Skeletal muscle cell (primary cell): ENCODE data around the gene GRAMD2B.
A peak's percentile ranks its signal among the peaks of the same experiment; 100 is the strongest.
"Not testable (repeated sequence)": the region's sequence is repeated elsewhere in the genome, so short reads cannot be mapped to it uniquely, and the experiment has no call there.

Experiments
- DNase-seq: peaks from one replicate; pipeline ENCODE4 v3.0.0-alpha.2; 2010; ENCODE audit warnings: low read depth
- H3K4me3 ChIP-seq: 2 replicates; pipeline ENCODE4 v1.5.1; 2011; ENCODE audit warnings: low read depth, mild to moderate bottlenecking, control low read depth, low read length, moderate library complexity

Gene GRAMD2B

DNA sequence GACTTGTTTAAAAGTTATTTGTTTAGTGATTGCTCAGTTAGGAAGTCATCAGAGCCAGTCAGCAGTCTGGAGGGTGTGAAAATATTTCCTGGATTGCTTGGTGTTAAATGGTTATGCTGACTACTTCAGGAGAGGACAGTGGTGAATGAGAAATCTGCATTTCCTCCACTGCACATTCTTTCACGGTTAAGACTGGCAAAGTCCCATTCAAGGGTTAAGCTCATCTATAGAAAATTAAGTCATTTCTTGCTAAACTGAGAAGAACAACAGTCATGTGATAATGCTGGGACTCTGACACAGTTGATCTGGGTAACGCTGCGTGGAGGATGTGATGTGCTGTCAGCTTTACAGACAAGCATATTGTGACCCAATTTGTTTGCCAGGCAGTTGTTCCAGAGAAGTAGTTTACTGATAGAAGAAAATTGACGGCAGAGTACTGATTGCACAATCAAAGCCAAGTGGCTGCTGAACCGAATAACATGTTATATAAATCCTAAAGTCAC, 80.4 kb downstream of the GRAMD2B start:
- DNase-seq, result no peak
- no peak overlapping the region for H3K4me3 ChIP-seq

DNA sequence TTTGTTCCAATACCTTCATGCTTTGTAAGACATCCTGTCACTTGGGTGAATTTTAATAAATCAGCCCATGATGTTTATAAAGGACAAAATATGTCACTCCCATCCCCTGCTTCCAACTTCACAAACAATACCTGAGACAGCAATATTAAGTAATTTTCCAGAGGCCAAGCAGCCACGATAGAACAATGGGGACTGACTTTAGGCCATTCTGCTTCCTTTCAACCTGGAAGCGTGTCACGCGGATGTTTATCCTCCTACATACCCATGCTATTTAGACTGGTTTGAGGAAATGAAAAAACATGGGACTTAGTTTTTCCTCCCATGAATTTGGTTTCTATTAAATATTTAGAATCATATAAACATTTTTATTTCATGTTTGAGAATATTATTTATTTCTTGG, 82.9 kb downstream of the GRAMD2B start:
- H3K4me3 ChIP-seq, result no peak overlapping the region
- DNase-seq, result no peak

DNA sequence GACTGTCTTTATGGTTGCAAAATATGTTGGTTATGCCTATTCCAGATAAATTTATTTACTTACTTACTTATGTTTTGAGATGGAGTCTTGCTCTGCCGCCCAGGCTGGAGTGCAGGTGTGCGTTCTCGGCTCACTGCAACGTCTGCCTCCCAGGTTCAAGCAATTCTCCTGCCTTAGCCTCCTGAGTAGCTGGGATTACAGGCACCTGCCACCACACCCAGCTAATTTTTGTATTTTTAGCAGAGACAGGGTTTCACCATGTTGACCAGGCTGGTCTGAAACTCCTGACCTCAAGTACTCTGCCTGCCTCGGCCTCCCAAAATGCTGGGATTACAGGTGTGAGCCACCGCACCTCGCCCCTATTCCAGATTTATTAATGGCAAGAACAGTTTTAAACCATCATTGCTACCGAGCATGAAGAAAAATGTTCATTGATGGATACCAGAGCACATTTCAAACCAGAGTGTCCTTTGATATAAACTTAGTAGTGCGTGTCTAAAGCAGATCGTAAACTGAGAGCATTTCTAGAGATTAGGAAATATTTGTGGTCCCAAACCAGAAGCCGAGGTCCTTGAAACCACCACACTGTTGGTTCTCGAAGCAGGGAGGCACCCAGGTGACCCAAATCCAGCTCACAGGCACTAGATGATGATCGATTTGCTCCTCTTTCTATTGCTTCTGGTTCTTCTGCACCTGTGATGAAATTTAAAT, 85.2 kb downstream of the GRAMD2B start:
- DNase-seq, result no peak
- H3K4me3 ChIP-seq, result no peak overlapping the region

DNA sequence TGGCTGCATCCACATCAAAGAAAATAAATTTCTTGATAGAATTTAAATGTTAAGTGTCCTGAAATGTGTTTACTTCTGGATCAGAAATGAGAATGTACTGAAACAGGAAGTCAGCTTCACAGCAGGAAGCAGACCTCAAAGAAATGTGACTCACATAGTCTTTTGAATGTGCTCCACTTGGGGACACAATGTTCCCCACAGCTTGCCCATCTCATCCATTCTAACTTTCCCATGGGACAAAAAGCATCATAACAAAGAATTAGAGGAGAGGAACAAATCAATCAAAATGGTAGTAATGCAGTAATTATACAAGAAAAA, 85.7 kb downstream of the GRAMD2B start:
- H3K4me3 ChIP-seq, result no peak overlapping the region
- DNase-seq, result peak; percentile 71

DNA sequence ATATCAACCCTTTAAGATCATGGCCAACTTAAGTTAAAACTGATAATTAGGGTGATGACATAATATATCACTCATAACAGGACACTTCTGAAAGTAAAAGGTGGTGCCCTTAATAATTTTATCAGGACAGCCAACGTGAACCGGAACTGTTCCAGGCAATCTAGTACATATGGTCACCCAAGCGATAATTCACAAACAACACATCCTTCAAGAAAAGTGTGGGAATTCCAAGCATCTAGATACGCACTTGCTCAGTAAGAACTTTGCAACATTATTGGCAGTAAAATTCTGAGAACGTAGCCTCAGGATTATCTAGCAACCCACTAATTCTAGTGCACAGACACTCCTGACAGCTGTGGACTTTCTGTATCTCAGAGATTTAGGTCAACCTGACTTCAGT, 86.1 kb downstream of the GRAMD2B start:
- no peak for DNase-seq
- H3K4me3 ChIP-seq, result no peak overlapping the region

DNA sequence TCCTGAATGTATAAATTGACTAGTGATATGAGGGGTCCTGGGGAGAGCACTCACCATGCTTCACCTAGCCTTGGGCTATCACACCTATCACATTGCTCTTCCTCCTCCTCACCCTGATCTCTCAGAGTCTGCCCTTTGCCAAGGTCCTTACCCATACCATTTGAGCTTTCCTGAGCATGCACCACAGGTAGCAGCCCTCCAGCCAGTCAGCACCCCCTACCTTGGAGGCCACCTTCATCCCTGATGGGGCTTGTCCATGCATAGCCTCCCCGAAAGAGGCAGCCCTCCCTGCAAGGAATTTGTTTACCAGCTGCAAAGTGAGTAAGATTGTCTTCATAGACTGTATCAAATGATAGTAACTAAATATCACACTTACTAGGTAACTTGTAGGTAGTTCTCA, 88.8 kb downstream of the GRAMD2B start:
- DNase-seq, result no peak
- no peak overlapping the region for H3K4me3 ChIP-seq

DNA sequence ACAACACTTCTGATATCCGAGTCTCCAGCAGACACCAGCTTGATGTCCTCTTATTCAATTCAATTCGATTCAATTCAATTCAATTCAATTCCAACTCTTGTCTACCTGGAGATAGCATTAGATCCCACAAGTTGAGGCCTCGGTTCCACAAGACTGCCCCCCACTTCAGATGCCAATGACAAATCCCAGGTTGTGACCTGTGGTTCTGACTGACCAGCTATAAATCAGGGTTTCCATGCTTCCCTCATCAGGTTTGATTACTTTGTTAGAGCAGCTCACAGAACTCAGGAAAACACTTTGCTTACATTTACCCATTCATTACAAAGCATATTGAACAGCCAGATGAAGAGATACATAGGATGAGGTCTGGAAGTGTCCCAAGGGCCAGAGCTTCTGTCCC, 89.2 kb downstream of the GRAMD2B start:
- DNase-seq, result no peak
- no peak overlapping the region for H3K4me3 ChIP-seq

DNA sequence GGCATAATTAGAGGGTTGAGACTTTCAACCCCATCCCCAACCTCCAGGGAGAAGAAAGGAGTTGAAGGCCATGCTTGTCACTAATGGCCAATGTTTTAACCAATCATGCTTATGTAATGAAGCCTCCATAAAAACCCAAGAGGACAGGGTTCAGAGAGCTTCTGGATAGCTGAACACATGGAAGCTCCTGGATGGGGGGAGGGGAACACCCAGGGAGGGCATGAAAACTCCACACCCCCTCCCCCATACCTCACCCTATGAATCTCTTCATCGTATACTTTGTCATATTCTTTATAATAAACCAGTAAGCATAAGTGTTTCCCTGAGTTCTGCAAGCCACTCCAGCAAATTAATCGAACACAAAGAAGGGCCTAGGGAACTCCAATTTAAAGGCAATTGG, 90.1 kb downstream of the GRAMD2B start:
- H3K4me3 ChIP-seq, result no peak overlapping the region
- DNase-seq, result no peak

DNA sequence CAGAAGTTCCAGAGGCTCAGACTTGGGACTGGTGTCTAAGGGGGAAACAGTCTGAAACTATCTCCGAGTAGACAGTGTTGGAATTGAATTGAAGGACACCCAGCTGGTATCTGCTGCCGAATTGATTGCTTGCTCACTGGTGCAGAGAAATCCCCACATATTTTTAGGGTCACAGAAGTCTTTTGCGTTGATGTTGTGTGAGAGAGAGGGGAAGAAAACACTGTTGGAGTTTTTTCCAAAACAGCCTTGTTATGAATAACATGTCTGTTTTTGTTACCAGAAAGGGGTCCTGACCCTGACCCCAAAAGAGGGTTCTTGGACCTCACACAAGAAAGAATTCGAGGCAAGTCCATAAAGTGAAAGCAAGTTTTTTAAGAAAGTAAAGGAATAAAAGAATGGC, 90.5 kb downstream of the GRAMD2B start:
- no peak for DNase-seq
- no peak overlapping the region for H3K4me3 ChIP-seq

DNA sequence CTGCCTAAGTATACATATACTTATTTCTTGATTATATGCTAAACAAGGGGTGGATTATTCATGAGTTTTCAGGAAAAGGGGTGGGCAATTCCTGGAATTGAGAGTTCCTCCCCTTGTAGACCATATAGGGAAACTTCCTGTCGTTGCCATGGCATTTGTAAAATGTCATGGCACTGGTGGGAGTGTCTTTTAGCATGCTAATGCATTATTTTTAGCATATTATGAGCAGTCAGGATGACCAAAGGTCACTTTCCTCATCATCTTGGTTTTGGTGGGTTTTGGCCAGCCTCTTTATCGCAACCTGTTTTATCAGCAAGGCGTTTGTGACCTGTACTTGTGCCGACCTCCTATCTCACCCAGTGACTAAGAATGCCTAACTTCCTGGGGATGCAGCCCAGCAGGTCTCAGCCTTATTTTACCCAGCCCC, 90.9 kb downstream of the GRAMD2B start:
- DNase-seq, result no peak
- H3K4me3 ChIP-seq, result no peak overlapping the region

DNA sequence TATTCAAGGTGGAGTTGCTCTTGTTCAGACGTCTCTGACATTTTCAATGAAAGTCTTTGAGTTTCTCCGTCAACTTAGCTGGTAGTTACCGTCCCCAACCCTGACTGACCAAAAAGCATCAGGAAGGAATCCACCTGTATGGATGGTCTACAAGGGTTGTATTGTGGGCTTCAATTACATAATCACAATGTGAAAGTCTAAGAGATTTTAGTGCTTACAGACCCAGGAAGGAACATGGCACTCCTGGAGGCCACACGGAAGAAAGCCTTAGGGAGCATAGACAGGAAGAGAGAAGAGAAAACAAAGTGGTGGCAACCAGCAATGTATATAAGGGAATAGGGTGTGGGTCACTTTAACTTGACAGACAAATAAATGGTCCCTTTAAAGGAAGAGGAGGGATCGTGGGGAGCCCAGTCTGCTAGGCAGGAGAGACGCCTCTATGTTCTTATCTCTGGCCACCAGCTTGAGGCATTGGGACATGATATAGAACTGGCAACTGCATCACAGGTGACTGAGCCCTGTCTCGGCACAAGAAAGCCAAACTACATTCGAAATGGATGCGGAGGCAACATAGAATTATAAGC, 91.4 kb downstream of the GRAMD2B start:
- H3K4me3 ChIP-seq, result no peak overlapping the region
- no peak for DNase-seq

DNA sequence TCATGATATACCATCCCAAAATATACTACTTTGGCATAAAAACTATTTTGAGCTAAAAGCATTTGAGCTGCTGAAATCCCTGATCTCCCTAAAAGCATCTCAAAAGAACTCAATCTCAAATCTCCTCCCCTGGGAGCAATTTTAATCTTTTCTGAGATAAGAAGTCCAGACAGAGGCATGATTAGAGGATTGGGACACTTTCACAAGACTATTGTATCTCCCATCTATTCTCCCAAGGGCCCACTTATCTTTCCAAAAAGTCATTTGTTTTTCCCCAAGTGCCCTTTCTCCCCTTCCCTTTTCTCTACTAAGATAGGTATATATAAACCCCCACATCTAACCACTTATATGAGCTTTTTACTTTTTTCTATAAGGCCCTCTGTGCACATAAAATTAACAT, 92.1 kb downstream of the GRAMD2B start:
- no peak for DNase-seq

DNA sequence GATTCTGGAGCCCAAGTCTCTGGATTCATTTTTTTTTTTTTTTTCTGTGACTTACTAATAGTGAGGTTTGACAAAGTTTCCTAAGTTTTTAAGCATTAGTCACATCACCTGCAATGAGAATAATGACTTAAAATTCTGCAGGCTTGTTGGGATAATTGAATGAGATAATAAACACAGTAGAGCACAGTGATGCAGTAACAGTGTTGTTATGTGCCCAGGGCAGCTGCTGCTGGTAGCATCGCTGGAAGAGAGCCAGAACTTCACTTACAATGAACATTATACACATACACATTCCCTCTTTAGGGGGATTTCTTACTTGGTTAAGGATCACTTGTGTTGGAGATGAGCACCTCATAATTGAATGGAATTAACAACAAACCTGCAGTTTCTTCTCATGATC, 92.9 kb downstream of the GRAMD2B start:
- DNase-seq, result no peak
- H3K4me3 ChIP-seq, result no peak overlapping the region

More for the DNA sequence above, 92.1 kb downstream of the GRAMD2B start:
- H3K4me3 ChIP-seq, result no peak overlapping the region

DNA sequence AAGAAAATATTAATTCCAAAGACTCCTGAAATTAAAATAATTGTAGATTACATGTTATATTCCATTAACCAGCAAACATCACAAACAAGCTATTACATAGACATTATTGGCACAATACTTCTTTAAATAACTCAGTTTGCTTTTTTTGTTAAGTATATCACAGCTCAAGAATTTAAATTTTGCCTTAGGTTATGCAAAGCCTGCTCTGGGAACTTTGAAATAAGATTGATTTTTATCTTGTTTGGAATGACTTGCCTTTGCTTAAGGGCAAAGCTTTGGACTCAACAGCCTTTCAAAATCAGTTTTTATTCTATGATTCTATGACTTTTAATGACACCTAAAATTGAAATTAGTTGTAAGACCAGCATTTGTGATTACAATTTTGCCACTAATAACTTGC, 93.6 kb downstream of the GRAMD2B start:
- no peak for DNase-seq
- H3K4me3 ChIP-seq, result no peak overlapping the region

DNA sequence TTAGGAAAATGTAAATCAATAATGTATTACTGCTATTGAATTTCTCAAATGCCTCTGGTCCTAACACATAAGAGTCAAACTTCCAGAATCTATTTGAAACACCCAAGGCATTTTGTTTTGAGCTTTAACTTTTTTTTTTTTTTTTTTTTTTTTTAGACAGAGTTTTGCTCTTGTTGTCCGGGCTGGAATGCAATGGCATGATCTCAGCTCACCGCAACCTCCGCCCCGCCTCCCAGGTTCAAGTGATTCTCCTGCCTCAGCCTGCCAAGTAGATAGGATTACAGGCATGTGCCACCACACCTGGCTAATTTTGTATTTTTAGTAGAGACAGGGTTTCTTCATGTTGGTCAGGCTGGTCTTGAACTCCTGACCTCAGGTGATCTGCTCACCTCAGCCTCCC, 96.0 kb downstream of the GRAMD2B start:
- H3K4me3 ChIP-seq, DNase-seq: not testable (repeated sequence)

DNA sequence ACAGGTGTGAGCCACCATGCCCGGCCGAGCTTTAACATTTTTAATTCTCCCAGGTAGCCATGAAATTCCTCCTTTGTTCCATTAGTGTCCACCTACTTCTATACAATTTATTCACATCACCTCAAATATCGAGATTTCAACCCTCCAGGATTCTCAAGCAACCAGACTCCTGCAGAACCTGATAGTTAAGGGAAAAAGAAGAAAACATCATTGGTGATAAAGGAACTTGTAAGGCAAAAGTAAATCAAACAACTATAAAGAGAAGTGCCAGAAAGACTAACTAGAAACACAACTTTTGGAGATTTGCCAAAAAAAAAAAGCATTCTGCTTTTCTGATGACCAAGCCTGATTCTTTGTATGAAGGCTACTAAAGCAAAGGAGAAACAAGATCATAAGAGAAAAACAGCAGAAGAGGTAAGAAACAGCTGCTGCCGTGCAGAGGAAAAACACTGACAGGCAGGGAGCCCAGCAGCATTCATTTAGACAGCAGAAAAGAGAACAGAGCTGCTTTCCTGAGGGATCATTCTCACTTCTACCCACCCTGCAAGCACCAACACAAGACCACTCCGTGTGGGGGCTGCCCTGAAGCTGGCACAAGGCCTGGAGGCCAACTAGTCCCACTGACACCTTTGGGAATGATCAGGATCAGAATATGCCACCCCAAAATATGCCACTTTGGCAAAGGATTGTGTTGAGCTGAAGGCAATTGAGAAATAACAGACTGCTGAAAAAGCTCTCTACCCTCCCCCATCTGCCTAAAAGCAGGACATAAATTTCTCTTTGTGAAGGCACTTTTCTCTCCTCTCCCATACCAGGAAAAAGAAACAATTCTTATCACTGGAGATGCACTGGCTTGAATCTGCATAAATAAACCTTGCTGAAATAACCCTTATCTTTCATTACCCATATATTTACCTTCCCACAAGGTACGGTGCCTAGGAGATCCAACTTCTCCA, 96.7 kb downstream of the GRAMD2B start:
- peak overlapping the region; percentile 12 for H3K4me3 ChIP-seq
- DNase-seq, result no peak

DNA sequence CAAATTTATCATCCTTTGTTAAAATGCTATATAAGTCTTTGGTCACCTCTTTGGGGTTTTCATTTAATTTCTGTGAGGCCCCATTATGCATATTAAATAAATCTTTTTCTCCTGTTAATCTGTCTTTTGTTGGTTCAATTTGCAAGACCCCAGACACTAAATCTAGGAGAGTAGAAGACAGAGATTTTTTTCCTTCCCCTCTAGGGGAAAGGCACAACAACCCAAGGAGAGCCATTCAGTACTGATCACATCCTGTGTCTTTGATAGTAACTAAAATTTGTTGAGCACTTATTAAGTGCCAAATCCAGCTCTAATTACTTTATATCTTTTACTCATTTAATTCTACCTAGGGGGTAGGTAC, 97.4 kb downstream of the GRAMD2B start:
- DNase-seq, result no peak

DNA sequence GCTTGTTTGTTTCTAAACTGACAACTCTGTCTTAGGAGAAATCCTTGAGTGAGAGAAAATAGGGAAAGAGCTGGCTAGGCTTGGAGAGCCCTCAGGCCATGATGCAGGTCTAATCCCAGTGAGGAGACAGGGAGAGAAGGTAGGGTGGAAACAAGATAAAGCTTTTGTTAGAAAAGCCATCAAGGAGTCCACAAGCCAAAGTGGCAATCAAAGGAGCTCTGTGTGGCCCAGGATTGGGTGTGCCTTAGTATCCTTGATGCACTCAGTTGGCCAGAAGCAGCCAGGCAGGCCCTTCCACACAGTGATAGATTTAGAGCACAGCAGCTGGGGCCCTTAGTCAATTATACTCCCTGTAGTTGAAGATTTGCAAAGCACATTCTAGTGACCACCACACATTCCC, 97.9 kb downstream of the GRAMD2B start:
- no peak for DNase-seq
- no peak overlapping the region for H3K4me3 ChIP-seq

More for the DNA sequence above, 97.4 kb downstream of the GRAMD2B start:
- H3K4me3 ChIP-seq, result no peak overlapping the region

DNA sequence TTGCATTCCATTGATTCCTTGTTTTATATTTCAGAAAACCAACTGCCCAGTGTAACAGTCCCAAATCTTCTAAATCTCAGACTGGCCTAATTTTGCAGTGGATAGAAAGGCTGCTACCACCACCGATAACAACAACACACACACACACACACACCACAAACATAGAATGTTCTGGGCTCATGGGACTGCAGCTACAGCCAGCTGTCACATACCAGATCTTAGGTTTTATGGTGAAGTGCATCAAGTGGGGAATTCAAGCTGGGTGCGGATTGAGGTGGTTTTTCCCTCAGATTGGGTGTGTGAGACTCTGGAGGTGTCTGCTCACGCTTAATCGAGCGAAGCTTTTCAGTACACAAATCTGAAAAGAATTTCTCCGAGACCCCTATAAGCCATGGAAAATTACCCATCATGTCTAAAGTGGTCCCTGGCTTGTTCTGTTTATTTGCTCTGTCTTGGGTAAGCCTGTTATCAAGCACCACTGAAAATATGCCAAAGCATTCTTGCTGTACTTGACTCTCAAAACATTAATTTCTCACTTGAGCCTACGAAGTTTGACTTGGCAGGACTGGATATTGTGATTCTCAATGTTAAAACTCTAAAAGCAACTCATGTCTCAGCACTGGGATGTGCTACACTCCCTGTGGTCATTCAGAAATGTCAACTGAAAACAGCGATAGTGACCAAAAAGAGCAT, 100.8 kb downstream of the GRAMD2B start:
- H3K4me3 ChIP-seq, result no peak overlapping the region
- no peak for DNase-seq
